Astrocyte (in vitro differentiated cells and primary cell): ENCODE measurements around the gene ABCD4.

Experiments used
- CTCF ChIP-seq: IDR thresholded peaks from 2 replicates; pipeline ENCODE4 v1.5.1; 2011; ENCODE audit warnings: low read depth, mild to moderate bottlenecking, inconsistent platforms, low read length, moderate library complexity; ENCODE audit not compliant: insufficient read depth
- EZH2 ChIP-seq: IDR thresholded peaks from 2 replicates; pipeline ENCODE4 v1.6.1; 2012; ENCODE audit warnings: mild to moderate bottlenecking, low read length, inconsistent platforms; ENCODE audit not compliant: insufficient read depth

GRCh38 chr14:74267588-74267987 lies 35.1 kb downstream of the ABCD4 start:
- no peak for TF ChIP-seq CTCF
- TF ChIP-seq EZH2 = no peak
